Medulla oblongata (tissue), 1 donor: ENCODE measurements around the gene SEMA5B.

Source experiments
- DNase-seq: peaks from one replicate; pipeline ENCODE4 v3.0.0-alpha.2; 2015; ENCODE audit errors: extremely low spot score

SEMA5B gene

GRCh38 chr3:122993124-122993978 lies 34.2 kb downstream of the SEMA5B start:
- DNase-seq = peak; percentile 45

GRCh38 chr3:122992676-122993075 lies 34.9 kb downstream of the SEMA5B start:
- no peak for DNase-seq

GRCh38 chr3:122992133-122992532 lies 35.4 kb downstream of the SEMA5B start:
- no peak for DNase-seq

- DNase-seq = no peak
Observed at GRCh38 chr3:122991236-122991985, 36.2 kb downstream of the SEMA5B start.

GRCh38 chr3:122989856-122990575 lies 37.5 kb downstream of the SEMA5B start:
- DNase-seq = no peak

- DNase-seq = no peak
Observed at GRCh38 chr3:122988508-122988907, 39.1 kb downstream of the SEMA5B start.

- DNase-seq = no peak
Observed at GRCh38 chr3:122987736-122988319, 39.7 kb downstream of the SEMA5B start.

GRCh38 chr3:122987231-122987630 lies 40.3 kb downstream of the SEMA5B start:
- DNase-seq = no peak

- no peak for DNase-seq
Observed at GRCh38 chr3:122986693-122987179, 40.8 kb downstream of the SEMA5B start.

- DNase-seq = no peak
Observed at GRCh38 chr3:122985539-122985938, 42.0 kb downstream of the SEMA5B start.

- DNase-seq = no peak
Observed at GRCh38 chr3:122984650-122985049, 42.9 kb downstream of the SEMA5B start.

GRCh38 chr3:122984007-122984406 lies 43.6 kb downstream of the SEMA5B start:
- no peak for DNase-seq

- peak; percentile 84 for DNase-seq
Observed at GRCh38 chr3:122982216-122983185, 45.1 kb downstream of the SEMA5B start.

GRCh38 chr3:122979211-122979610 lies 48.4 kb downstream of the SEMA5B start:
- peak; percentile 18 for DNase-seq

GRCh38 chr3:122978569-122978968 lies 49.0 kb downstream of the SEMA5B start:
- no peak for DNase-seq

GRCh38 chr3:122977746-122978466 lies 49.7 kb downstream of the SEMA5B start:
- DNase-seq = peak; percentile 34

- peak; percentile 3 for DNase-seq
Observed at GRCh38 chr3:122975924-122976293, 51.7 kb downstream of the SEMA5B start.

- peak; percentile 2 for DNase-seq
Observed at GRCh38 chr3:122975163-122975923, 52.2 kb downstream of the SEMA5B start.

- no peak for DNase-seq
Observed at GRCh38 chr3:122974764-122975162, 52.8 kb downstream of the SEMA5B start.
